Panc1 (cell line): ENCODE measurements around the gene ANKRD34A.

Experiments used
- CTCF ChIP-seq: fragments of 450-650 bp; IDR thresholded peaks from 2 replicates; pipeline ENCODE4 v1.5.1; 2017; ENCODE audit warnings: mild to moderate bottlenecking
- POLR2AphosphoS5 ChIP-seq: IDR thresholded peaks from 2 replicates; pipeline ENCODE4 v1.6.1; 2012; ENCODE audit warnings: mild to moderate bottlenecking, low read depth, low read length, moderate library complexity

- TF ChIP-seq CTCF (no peak), POLR2AphosphoS5 (no peak)
These were observed 21.4 kb upstream of the ANKRD34A start for GRCh38 chr1:145985502-145986439.
